Thyroid gland (tissue), 4 donors: ENCODE results near the gene ATP1B1.

Source experiments
- CTCF ChIP-seq, 6 experiments: fragments of 200-600 bp in 3 of 6; fragments of 450-650 bp in 3 of 6; sonication (generic) in 3 of 6; IDR thresholded peaks; one replicate each; pipeline ENCODE4 v1.5.1; 2016 to 2019; ENCODE audit warnings: antibody characterized with exemption in 6 of 6, mild to moderate bottlenecking in 2 of 6, inconsistent platforms in 1 of 6, moderate library complexity in 1 of 6
- POLR2A ChIP-seq, 2 donors: fragments of 450-650 bp; IDR thresholded peaks; one replicate each; pipeline ENCODE4 v1.6.1; 2017; ENCODE audit warnings: antibody characterized with exemption in 2 of 2, mild to moderate bottlenecking in 2 of 2, moderate library complexity in 1 of 2

- TF ChIP-seq POLR2A (IDR thresholded peaks at IDR 0.05), result no peak
- TF ChIP-seq CTCF (IDR thresholded peaks at IDR 0.05), result no peak
Observed at GRCh38 chr1:169091480-169091941, 15.0 kb upstream of the ATP1B1 start.
